SK-MEL-5 (cell line): ENCODE measurements around the gene FAM193A. TPM values are rescaled to one million over a fixed set of nuclear protein-coding genes. Genes with fewer than 3 reads are reported as not detected.

Experiments
- DNase-seq: peaks from one replicate; pipeline ENCODE4 v3.0.0-alpha.2; 2016; ENCODE audit warnings: low read depth, low spot score
- in situ Hi-C: cut with HindIII; loops from 2 replicates; pipeline ENCODE4 v1.10.0; 2016; ENCODE audit warnings: low sequenced_read_pairs, high pct_unique_total_duplicates, low pct_unique_long_range_greater_than_20kb
- total RNA-seq: library from RNA; depleted of rRNA; stranded (reverse); fragments of >200 nt; shearing (Covaris generic); gene quantifications from 2 replicates; pipeline ENCODE4 v1.2.3, GENCODE V29; 2014

Gene FAM193A
- total RNA-seq, 1 experiment from 2014 or later: 6.3 TPM

GRCh38 chr4:2689825-2690700, 153.6 kb downstream of the FAM193A start:
- in situ Hi-C loops: no loop called here
- DNase-seq: no peak

- no peak for DNase-seq
- in situ Hi-C loops: no loop called here
Measured at GRCh38 chr4:2691313-2691712, 154.9 kb downstream of the FAM193A start.

- no peak for DNase-seq
- in situ Hi-C loops: no loop called here
Measured at GRCh38 chr4:2691952-2692435, 155.5 kb downstream of the FAM193A start.

GRCh38 chr4:2694691-2695090, 158.2 kb downstream of the FAM193A start:
- in situ Hi-C loops: no loop called here
- DNase-seq: peak; percentile 62

- in situ Hi-C loops: no loop called here
- DNase-seq: no peak
Measured at GRCh38 chr4:2695346-2696060, 159.1 kb downstream of the FAM193A start.

- in situ Hi-C loops: no loop called here
- DNase-seq: no peak
Measured at GRCh38 chr4:2696423-2696822, 160.0 kb downstream of the FAM193A start.

GRCh38 chr4:2697995-2698414, 161.6 kb downstream of the FAM193A start:
- in situ Hi-C loops: no loop called here

GRCh38 chr4:2698504-2698903, 162.1 kb downstream of the FAM193A start:
- no peak for DNase-seq
- in situ Hi-C loops: no loop called here

More at GRCh38 chr4:2697995-2698414, 161.6 kb downstream of the FAM193A start:
- no peak for DNase-seq

- in situ Hi-C loops: no loop called here
Measured at GRCh38 chr4:2698951-2699505, 162.6 kb downstream of the FAM193A start.

GRCh38 chr4:2699534-2699933, 163.1 kb downstream of the FAM193A start:
- DNase-seq: no peak
- in situ Hi-C loops: no loop called here

More at GRCh38 chr4:2698951-2699505, 162.6 kb downstream of the FAM193A start:
- DNase-seq: no peak

GRCh38 chr4:2700031-2700430, 163.6 kb downstream of the FAM193A start:
- in situ Hi-C loops: no loop called here
- DNase-seq: no peak

GRCh38 chr4:2702361-2702760, 165.9 kb downstream of the FAM193A start:
- no peak for DNase-seq
- in situ Hi-C loops: no loop called here

GRCh38 chr4:2702770-2703169, 166.3 kb downstream of the FAM193A start:
- DNase-seq: no peak
- in situ Hi-C loops: no loop called here

- in situ Hi-C loops: no loop called here
- DNase-seq: peak; percentile 12
Measured at GRCh38 chr4:2712261-2712842, 175.9 kb downstream of the FAM193A start.

GRCh38 chr4:2713337-2713736, 176.9 kb downstream of the FAM193A start:
- DNase-seq: no peak
- in situ Hi-C loops: no loop called here

- in situ Hi-C loops: no loop called here
- no peak for DNase-seq
Measured at GRCh38 chr4:2714061-2714770, 177.8 kb downstream of the FAM193A start.

GRCh38 chr4:2714918-2715317, 178.5 kb downstream of the FAM193A start:
- DNase-seq: no peak
- in situ Hi-C loops: no loop called here
